Measurements from ENCODE around the gene CIBAR2. TPM values are rescaled to one million over a fixed set of nuclear protein-coding genes. Genes with fewer than 3 reads are reported as not detected.
"Not testable (repeated sequence)": the region's sequence is repeated elsewhere in the genome, so short reads cannot be mapped to it uniquely, and the experiment has no call there.

CIBAR2 gene
- total RNA-seq, 1 experiment from 2014 or later = not detected

DNA sequence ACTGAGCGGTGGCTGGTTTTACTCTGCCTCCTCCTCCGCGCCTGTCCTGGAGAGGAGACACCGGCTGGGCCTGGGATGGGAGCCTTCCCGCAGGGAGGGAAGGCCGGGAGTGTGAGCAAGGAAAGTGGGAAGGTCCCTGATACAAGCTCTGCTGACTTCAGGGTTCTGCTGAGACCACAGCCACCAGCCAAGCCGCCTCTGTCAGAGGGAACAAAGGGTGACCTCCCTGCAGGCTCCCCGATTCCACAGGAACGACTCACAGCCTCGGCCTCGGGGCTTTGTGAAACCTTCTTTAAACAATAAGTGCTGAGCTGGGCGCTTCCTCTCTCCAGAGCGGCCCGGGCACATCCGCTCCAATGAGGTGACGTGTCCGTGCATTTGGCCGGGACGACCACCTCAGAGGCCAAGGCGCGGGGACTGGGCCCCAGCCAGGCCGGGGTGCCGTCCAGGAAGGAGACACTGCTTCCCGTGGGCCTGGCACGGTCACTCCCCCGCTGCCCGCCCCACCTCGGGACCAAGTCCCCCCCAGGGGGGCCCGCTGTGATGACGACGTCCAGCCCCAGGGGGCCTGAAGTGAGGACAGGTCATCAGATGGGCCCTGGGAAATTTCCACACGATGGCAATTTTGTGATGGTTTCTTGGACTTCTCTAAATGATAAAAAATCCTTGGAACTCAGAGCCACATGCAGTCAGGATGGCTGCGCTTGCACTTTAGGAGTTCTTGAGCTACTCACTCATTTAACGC lies 11.8 kb upstream of the CIBAR2 start:
- H2BK15ac ChIP-seq (ENCODE audit: low read depth, low read length) = no peak overlapping the region
- no peaks in the 10 kb centered on the region for H3K23me2 ChIP-seq (ENCODE audit: insufficient read length, low read depth, low read length, poor library complexity, severe bottlenecking)
- H3K27ac Mint-ChIP-seq = peak overlapping the region in 2 of 3 experiments; percentile 48 to 57; a peak in 1 of 7 replicates
- no peak overlapping the region for H3K4me3 Mint-ChIP-seq
- no peaks in the 10 kb centered on the region for H3K27me3 ChIP-seq (ENCODE audit: insufficient read depth, low read length)
- H3K9me3 ChIP-seq (ENCODE audit: control insufficient read depth, low read depth, low read length) = no peaks in the 10 kb centered on the region
- no peak overlapping the region for H4K8ac ChIP-seq (replicated peaks; ENCODE audit: insufficient read length, low read depth, low read length)
- H2BK5ac ChIP-seq (ENCODE audit: insufficient read length, low read length) = no peak overlapping the region
- no peak overlapping the region for H3K27ac ChIP-seq (ENCODE audit: insufficient read length, low read depth, low read length)
- H2AK5ac ChIP-seq (ENCODE audit: insufficient read length, low read length) = no peak overlapping the region
- no peak overlapping the region for H4K91ac ChIP-seq (ENCODE audit: insufficient read length, low read depth, low read length)
- H3K27me3 Mint-ChIP-seq (ENCODE audit: low read depth) = peaks cover 17% of the 10 kb centered on the region
- H3K79me2 ChIP-seq (ENCODE audit: insufficient read depth, low read length) = no peaks in the 10 kb centered on the region
- peaks cover 21 to 22% of the 10 kb centered on the region in 2 experiments for H3K4me1 Mint-ChIP-seq
- H3K79me1 ChIP-seq (ENCODE audit: insufficient read depth, low read depth, low read length, poor library complexity, severe bottlenecking) = no peaks in the 10 kb centered on the region
- WGBS (ENCODE audit: extremely low coverage, insufficient read length, low lambda C conversion rate) = no CpG with 5 or more reads among the region's 34 CpGs
- no peak overlapping the region for H2BK20ac ChIP-seq (ENCODE audit: low read depth, low read length, poor library complexity, severe bottlenecking)
- TF ChIP-seq, protein P1, sequence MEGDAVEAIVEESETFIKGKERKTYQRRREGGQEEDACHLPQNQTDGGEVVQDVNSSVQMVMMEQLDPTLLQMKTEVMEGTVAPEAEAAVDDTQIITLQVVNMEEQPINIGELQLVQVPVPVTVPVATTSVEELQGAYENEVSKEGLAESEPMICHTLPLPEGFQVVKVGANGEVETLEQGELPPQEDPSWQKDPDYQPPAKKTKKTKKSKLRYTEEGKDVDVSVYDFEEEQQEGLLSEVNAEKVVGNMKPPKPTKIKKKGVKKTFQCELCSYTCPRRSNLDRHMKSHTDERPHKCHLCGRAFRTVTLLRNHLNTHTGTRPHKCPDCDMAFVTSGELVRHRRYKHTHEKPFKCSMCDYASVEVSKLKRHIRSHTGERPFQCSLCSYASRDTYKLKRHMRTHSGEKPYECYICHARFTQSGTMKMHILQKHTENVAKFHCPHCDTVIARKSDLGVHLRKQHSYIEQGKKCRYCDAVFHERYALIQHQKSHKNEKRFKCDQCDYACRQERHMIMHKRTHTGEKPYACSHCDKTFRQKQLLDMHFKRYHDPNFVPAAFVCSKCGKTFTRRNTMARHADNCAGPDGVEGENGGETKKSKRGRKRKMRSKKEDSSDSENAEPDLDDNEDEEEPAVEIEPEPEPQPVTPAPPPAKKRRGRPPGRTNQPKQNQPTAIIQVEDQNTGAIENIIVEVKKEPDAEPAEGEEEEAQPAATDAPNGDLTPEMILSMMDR (conservative IDR thresholded peaks at IDR 0.05) = no peak
- peak overlapping the region; percentile 61 for H3K18ac ChIP-seq (ENCODE audit: insufficient read length, low read depth, low read length)
- H3K4ac ChIP-seq (ENCODE audit: low read depth, low read length) = no peak overlapping the region
- H3K36me3 Mint-ChIP-seq (ENCODE audit: insufficient read depth in 1 of 3, low read depth in 3 of 3) = no peaks in the 10 kb centered on the region; a peak in 1 of 7 replicates
- no peak overlapping the region for H4K5ac ChIP-seq (ENCODE audit: insufficient read length, low read depth, low read length)
- H3K9ac ChIP-seq (ENCODE audit: extremely low read depth, insufficient read length, low read length) = no peak overlapping the region
- no peak overlapping the region for H3K23ac ChIP-seq (ENCODE audit: insufficient read length, low read depth, low read length)
- H2BK12ac ChIP-seq (ENCODE audit: insufficient read length, low read depth, low read length) = no peak overlapping the region
- H2BK120ac ChIP-seq (ENCODE audit: low read depth, low read length, poor library complexity, severe bottlenecking) = no peak overlapping the region
- H2AFZ ChIP-seq (ENCODE audit: low read length) = no peak overlapping the region
- H3K4me2 ChIP-seq (ENCODE audit: insufficient read depth, insufficient read length, low read length) = no peak overlapping the region
- no peak overlapping the region for H3T11ph ChIP-seq (ENCODE audit: low read length)
- H4K20me1 ChIP-seq (ENCODE audit: control insufficient read depth, insufficient read depth, insufficient read length) = no peaks in the 10 kb centered on the region
- peaks cover 0 to 9% of the 10 kb centered on the region in 2 experiments; a peak in 3 of 5 replicates for H3K9me3 Mint-ChIP-seq
- H3K14ac ChIP-seq (ENCODE audit: insufficient read depth, low read length) = no peak overlapping the region
- no peak overlapping the region for H3K56ac ChIP-seq (ENCODE audit: insufficient read length, low read depth, low read length)
- DNase-seq = peak; percentile 58
- peaks cover 3% of the 10 kb centered on the region; the same call in 1 of the 2 replicates for H3K4me1 ChIP-seq (ENCODE audit: insufficient read depth, low read length)

DNA sequence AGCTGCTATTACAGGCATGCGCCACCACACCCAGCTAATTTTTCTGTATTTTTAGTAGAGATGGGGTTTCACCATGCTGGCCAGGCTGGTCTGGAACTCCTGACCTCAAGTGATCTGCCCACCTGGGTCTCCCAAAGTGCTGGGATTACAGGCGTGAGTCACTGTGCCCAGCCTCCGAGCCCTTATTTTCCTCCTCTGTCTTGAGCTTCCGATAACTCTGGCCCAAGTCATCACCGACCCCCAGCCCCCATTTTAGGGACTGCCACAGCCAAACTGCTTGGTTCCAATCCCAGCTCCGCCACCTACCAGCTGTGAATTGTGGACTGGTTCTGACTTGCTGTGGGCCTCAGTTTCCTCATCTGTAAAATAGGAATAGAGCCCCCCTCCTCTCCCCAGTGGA lies 11.2 kb upstream of the CIBAR2 start:
- H3K79me1 ChIP-seq (ENCODE audit: insufficient read depth, low read depth, low read length, poor library complexity, severe bottlenecking); H3T11ph ChIP-seq (ENCODE audit: low read length); H3K23ac ChIP-seq (ENCODE audit: insufficient read length, low read depth, low read length); H3K27ac ChIP-seq (ENCODE audit: insufficient read length, low read depth, low read length); H3K56ac ChIP-seq (ENCODE audit: insufficient read length, low read depth, low read length); H4K8ac ChIP-seq (replicated peaks; ENCODE audit: insufficient read length, low read depth, low read length); H2BK5ac ChIP-seq (ENCODE audit: insufficient read length, low read length); H3K36me3 Mint-ChIP-seq (ENCODE audit: insufficient read depth in 1 of 3, low read depth in 3 of 3); H3K4me3 Mint-ChIP-seq; H2BK15ac ChIP-seq (ENCODE audit: low read depth, low read length); H2BK120ac ChIP-seq (ENCODE audit: low read depth, low read length, poor library complexity, severe bottlenecking); H3K18ac ChIP-seq (ENCODE audit: insufficient read length, low read depth, low read length); H4K91ac ChIP-seq (ENCODE audit: insufficient read length, low read depth, low read length); H4K20me1 ChIP-seq (ENCODE audit: control insufficient read depth, insufficient read depth, insufficient read length); H3K4me2 ChIP-seq (ENCODE audit: insufficient read depth, insufficient read length, low read length); H3K9me3 Mint-ChIP-seq; H2BK12ac ChIP-seq (ENCODE audit: insufficient read length, low read depth, low read length); H3K23me2 ChIP-seq (ENCODE audit: insufficient read length, low read depth, low read length, poor library complexity, severe bottlenecking); H3K9ac ChIP-seq (ENCODE audit: extremely low read depth, insufficient read length, low read length); H2BK20ac ChIP-seq (ENCODE audit: low read depth, low read length, poor library complexity, severe bottlenecking); H3K9me3 ChIP-seq (ENCODE audit: control insufficient read depth, low read depth, low read length); H3K27me3 ChIP-seq (ENCODE audit: insufficient read depth, low read length); DNase-seq; H2AFZ ChIP-seq (ENCODE audit: low read length); H3K4me1 ChIP-seq (ENCODE audit: insufficient read depth, low read length); H3K14ac ChIP-seq (ENCODE audit: insufficient read depth, low read length); H3K4ac ChIP-seq (ENCODE audit: low read depth, low read length); H3K27ac Mint-ChIP-seq; H2AK5ac ChIP-seq (ENCODE audit: insufficient read length, low read length); H4K5ac ChIP-seq (ENCODE audit: insufficient read length, low read depth, low read length); H3K79me2 ChIP-seq (ENCODE audit: insufficient read depth, low read length): not testable (repeated sequence)
- H3K4me1 Mint-ChIP-seq = peaks cover 21 to 22% of the 10 kb centered on the region in 2 experiments
- H3K27me3 Mint-ChIP-seq (ENCODE audit: low read depth) = peaks cover 20% of the 10 kb centered on the region
- no CpG with 5 or more reads among the region's 6 CpGs for WGBS (ENCODE audit: extremely low coverage, insufficient read length, low lambda C conversion rate)

All from H9 (cell line).